Measurements from ENCODE around the gene FJX1.

FJX1 gene

DNA sequence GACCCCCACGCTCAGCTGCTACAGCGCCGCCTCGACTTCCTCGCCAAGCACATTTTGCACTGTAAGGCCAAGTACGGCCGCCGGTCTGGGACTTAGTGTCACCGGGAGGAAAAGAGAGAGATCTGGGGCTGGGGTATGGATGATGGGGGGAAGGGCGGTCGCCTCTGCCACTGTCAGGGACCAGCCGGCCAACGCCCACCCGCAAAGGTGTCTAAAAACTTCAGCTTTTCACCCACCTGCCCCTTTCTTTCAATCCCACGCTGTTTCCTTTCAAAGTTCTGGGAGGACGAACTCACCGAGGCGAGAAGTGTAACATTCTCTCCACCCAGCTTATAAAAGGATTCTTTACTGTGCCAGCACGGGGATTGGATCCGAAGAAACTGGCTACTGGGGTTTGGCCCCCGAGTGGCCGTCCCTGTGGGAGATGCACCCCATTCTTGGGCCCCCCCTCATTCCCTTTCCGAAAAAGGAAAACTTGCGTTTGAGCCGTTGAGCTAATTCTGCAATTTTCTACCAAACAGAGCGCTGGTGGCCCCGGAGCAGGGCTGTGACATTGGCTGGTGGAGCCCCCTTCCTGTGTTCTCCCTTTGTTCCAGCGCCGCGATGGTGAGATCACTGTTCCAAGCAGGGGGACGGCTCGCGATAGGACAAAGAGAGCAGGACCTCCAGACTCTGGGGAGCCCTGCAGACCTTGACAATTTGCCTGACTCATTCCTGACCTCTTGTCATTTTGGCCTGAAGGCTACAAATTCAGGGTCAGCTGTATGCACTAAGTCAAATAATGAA is 1.8 kb downstream of the FJX1 start:
- H4K20me1 ChIP-seq (ENCODE audit: insufficient read depth, low read length), result no peaks in the 10 kb centered on the region
- H3K27me3 ChIP-seq (ENCODE audit: low read depth, low read length), result 0 out of 2 replicates have a peak, but pooled peaks cover 4% of the 10 kb centered on the region
- H2AFZ ChIP-seq (ENCODE audit: low read depth, low read length), result no peak overlapping the region
- no peak overlapping the region for H3K4me2 ChIP-seq (ENCODE audit: low read length)
- H3K9ac ChIP-seq (ENCODE audit: low read length), result no peak overlapping the region
- no peak for TF ChIP-seq EZH2phosphoT487 (IDR thresholded peaks at IDR 0.05; ENCODE audit: low read depth)
- TF ChIP-seq, protein P1, sequence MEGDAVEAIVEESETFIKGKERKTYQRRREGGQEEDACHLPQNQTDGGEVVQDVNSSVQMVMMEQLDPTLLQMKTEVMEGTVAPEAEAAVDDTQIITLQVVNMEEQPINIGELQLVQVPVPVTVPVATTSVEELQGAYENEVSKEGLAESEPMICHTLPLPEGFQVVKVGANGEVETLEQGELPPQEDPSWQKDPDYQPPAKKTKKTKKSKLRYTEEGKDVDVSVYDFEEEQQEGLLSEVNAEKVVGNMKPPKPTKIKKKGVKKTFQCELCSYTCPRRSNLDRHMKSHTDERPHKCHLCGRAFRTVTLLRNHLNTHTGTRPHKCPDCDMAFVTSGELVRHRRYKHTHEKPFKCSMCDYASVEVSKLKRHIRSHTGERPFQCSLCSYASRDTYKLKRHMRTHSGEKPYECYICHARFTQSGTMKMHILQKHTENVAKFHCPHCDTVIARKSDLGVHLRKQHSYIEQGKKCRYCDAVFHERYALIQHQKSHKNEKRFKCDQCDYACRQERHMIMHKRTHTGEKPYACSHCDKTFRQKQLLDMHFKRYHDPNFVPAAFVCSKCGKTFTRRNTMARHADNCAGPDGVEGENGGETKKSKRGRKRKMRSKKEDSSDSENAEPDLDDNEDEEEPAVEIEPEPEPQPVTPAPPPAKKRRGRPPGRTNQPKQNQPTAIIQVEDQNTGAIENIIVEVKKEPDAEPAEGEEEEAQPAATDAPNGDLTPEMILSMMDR (IDR thresholded peaks at IDR 0.05; ENCODE audit: low read depth, low read length), result no peak
- peaks cover 11% of the 10 kb centered on the region for H3K79me2 ChIP-seq (ENCODE audit: low read length)
- peaks cover 16% of the 10 kb centered on the region for H3K36me3 ChIP-seq (replicated peaks; ENCODE audit: low read depth, low read length)
- H3K27ac ChIP-seq (ENCODE audit: low read length), result no peak overlapping the region
- no peaks in the 10 kb centered on the region for H3K9me3 ChIP-seq (ENCODE audit: insufficient read depth, low read length)
- no peak overlapping the region for H3K4me3 ChIP-seq (ENCODE audit: low read length)
- H3K4me1 ChIP-seq (ENCODE audit: low read length), result peaks cover 33% of the 10 kb centered on the region

DNA sequence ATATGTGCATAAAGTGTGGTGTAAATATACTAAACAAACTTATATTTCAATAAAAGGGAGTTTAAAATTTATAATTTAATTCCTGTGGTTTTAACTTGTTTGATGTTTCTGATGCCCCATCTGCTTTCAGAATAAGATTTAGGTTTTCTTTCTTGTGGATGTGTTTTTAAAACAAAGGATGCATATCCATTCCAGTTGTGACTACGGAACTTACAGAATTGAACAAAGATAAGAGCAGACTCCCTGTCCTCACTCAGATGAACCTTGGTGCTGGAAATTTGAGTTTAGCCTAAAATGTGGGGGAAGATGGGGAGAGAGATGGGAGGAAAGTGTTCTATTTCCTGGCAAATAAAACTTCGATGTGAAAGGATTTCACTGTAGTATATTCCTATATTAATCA is 2.5 kb downstream of the FJX1 start:
- Histone ChIP-seq H3K9me3 (ENCODE audit: insufficient read depth, low read length) (no peaks in the 10 kb centered on the region), H4K20me1 (ENCODE audit: insufficient read depth, low read length) (no peaks in the 10 kb centered on the region), H3K4me2 (ENCODE audit: low read length) (no peak overlapping the region), H3K36me3 (replicated peaks; ENCODE audit: low read depth, low read length) (peaks cover 16% of the 10 kb centered on the region), H3K27ac (ENCODE audit: low read length) (no peak overlapping the region), H3K4me3 (ENCODE audit: low read length) (no peak overlapping the region), H3K9ac (ENCODE audit: low read length) (no peak overlapping the region), H2AFZ (ENCODE audit: low read depth, low read length) (no peak overlapping the region), H3K27me3 (ENCODE audit: low read depth, low read length) (no peaks in the 10 kb centered on the region), H3K79me2 (ENCODE audit: low read length) (peaks cover 11% of the 10 kb centered on the region), H3K4me1 (ENCODE audit: low read length) (peaks cover 32% of the 10 kb centered on the region)
- TF ChIP-seq, protein P1 (IDR thresholded peaks at IDR 0.05; ENCODE audit: low read depth, low read length), result no peak
- TF ChIP-seq EZH2phosphoT487 (IDR thresholded peaks at IDR 0.05; ENCODE audit: low read depth), result no peak

DNA sequence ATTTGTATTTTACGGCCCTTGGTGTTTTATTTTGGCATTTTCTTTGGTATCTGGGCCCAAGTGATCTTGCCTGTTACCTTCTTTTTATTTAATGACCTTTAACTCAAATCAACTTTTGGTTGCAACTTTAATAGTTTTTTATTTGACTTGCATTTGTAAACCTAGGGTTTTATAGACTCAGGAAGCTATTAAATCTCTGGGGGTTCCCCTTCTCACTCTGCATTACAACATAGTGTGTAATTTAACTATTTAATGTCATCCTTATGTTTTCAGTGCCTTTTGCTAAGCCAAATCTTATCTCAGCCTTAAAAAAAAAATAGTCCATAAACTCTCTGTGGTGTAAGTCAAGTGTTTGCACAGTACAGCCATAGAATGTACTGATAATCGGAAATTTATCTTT is 3.4 kb downstream of the FJX1 start:
- Histone ChIP-seq H3K79me2 (ENCODE audit: low read length) (peaks cover 11% of the 10 kb centered on the region), H3K4me2 (ENCODE audit: low read length) (no peak overlapping the region), H3K4me3 (ENCODE audit: low read length) (no peak overlapping the region), H4K20me1 (ENCODE audit: insufficient read depth, low read length) (no peaks in the 10 kb centered on the region), H3K9me3 (ENCODE audit: insufficient read depth, low read length) (no peaks in the 10 kb centered on the region), H3K27me3 (ENCODE audit: low read depth, low read length) (no peaks in the 10 kb centered on the region), H2AFZ (ENCODE audit: low read depth, low read length) (no peak overlapping the region), H3K36me3 (replicated peaks; ENCODE audit: low read depth, low read length) (peaks cover 16% of the 10 kb centered on the region), H3K27ac (ENCODE audit: low read length) (no peak overlapping the region), H3K4me1 (ENCODE audit: low read length) (peaks cover 28% of the 10 kb centered on the region), H3K9ac (ENCODE audit: low read length) (no peak overlapping the region)
- no peak for TF ChIP-seq EZH2phosphoT487 (IDR thresholded peaks at IDR 0.05; ENCODE audit: low read depth)
- TF ChIP-seq, protein P1 (IDR thresholded peaks at IDR 0.05; ENCODE audit: low read depth, low read length), result no peak

DNA sequence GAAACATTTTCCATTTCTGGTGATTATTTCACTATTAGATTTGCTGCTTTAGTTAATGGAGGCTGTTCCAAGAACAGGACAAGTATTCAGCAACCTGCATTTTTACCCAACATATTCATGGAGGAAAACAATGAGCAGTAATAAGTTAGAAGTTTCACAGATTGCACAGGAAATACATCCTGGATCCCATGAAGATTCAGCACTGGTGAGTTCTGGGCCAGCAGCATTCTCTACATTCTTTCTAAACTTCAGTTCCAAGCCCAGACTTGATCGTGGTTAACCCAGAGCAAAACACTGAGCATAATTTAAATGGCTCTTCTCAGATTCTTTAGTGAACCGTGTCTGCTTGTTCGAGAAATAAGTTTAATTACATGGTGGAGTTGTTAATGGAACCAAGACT is 3.8 kb downstream of the FJX1 start:
- Histone ChIP-seq H3K27me3 (ENCODE audit: low read depth, low read length) (no peaks in the 10 kb centered on the region), H3K27ac (ENCODE audit: low read length) (no peak overlapping the region), H3K4me2 (ENCODE audit: low read length) (no peak overlapping the region), H3K79me2 (ENCODE audit: low read length) (peaks cover 11% of the 10 kb centered on the region), H4K20me1 (ENCODE audit: insufficient read depth, low read length) (no peaks in the 10 kb centered on the region), H2AFZ (ENCODE audit: low read depth, low read length) (no peak overlapping the region), H3K4me3 (ENCODE audit: low read length) (no peak overlapping the region), H3K36me3 (replicated peaks; ENCODE audit: low read depth, low read length) (peaks cover 16% of the 10 kb centered on the region), H3K4me1 (ENCODE audit: low read length) (peaks cover 24% of the 10 kb centered on the region), H3K9ac (ENCODE audit: low read length) (no peak overlapping the region), H3K9me3 (ENCODE audit: insufficient read depth, low read length) (no peaks in the 10 kb centered on the region)
- no peak for TF ChIP-seq EZH2phosphoT487 (IDR thresholded peaks at IDR 0.05; ENCODE audit: low read depth)
- TF ChIP-seq, protein P1 (IDR thresholded peaks at IDR 0.05; ENCODE audit: low read depth, low read length), result no peak
